ENCODE results near the gene EXOC3L4.

- no peak for TF ChIP-seq ZFX (IDR thresholded peaks at IDR 0.05; ENCODE audit: borderline replicate concordance)
- TF ChIP-seq CTCF (IDR thresholded peaks at IDR 0.05), result no peak
Measured at GRCh38 chr14:103067231-103067954, 27.1 kb upstream of the EXOC3L4 start.
